GM23248 (cell line): ENCODE measurements around the gene SMPD1. TPM values are rescaled to one million over a fixed set of nuclear protein-coding genes. Genes with fewer than 3 reads are reported as not detected.

Source experiments
- DNase-seq: peaks from one replicate; pipeline ENCODE4 v3.0.0-alpha.2; 2015
- H2AFZ ChIP-seq: fragments of 200-600 bp; sonication (generic); 2 replicates; pipeline ENCODE4 v1.6.1; 2016; ENCODE audit warnings: antibody characterized with exemption
- H3F3A ChIP-seq: fragments of 200-600 bp; sonication (generic); 2 replicates; pipeline ENCODE4 v1.6.1; 2016; ENCODE audit warnings: mild to moderate bottlenecking, antibody characterized with exemption, mixed run types; ENCODE audit not compliant: insufficient read depth
- H3K27ac ChIP-seq: fragments of 200-600 bp; sonication (generic); 2 replicates; pipeline ENCODE4 v1.5.1; 2016; ENCODE audit warnings: mild to moderate bottlenecking
- H3K27me3 ChIP-seq: fragments of 200-600 bp; sonication (generic); replicated peaks from 2 replicates; pipeline ENCODE4 v1.6.1; 2016; ENCODE audit warnings: mild to moderate bottlenecking; ENCODE audit not compliant: insufficient read depth
- H3K36me3 ChIP-seq: fragments of 200-600 bp; sonication (generic); 2 replicates; pipeline ENCODE4 v1.6.1; 2016; ENCODE audit warnings: low read depth, mild to moderate bottlenecking
- H3K4me1 ChIP-seq: fragments of 200-600 bp; sonication (generic); 2 replicates; pipeline ENCODE4 v1.6.1; 2016; ENCODE audit warnings: mild to moderate bottlenecking; ENCODE audit not compliant: insufficient read depth
- H3K4me2 ChIP-seq: fragments of 200-600 bp; sonication (generic); one replicate; pipeline ENCODE4 v1.6.1; 2016; ENCODE audit warnings: mild to moderate bottlenecking; ENCODE audit not compliant: unreplicated experiment
- H3K4me3 ChIP-seq: fragments of 200-600 bp; sonication (generic); 2 replicates; pipeline ENCODE4 v1.5.1; 2016; ENCODE audit warnings: mild to moderate bottlenecking
- H3K79me2 ChIP-seq: fragments of 200-600 bp; sonication (generic); 2 replicates; pipeline ENCODE4 v1.6.1; 2016; ENCODE audit warnings: mild to moderate bottlenecking; ENCODE audit not compliant: insufficient read depth
- H3K9ac ChIP-seq: fragments of 200-600 bp; sonication (generic); 2 replicates; pipeline ENCODE4 v1.6.1; 2016; ENCODE audit warnings: mild to moderate bottlenecking
- H3K9me2 ChIP-seq: fragments of 200-600 bp; sonication (generic); 2 replicates; pipeline ENCODE4 v1.6.1; 2016; ENCODE audit warnings: mixed run types, mild to moderate bottlenecking, moderate library complexity; ENCODE audit not compliant: insufficient read depth
- H3K9me3 ChIP-seq: fragments of 200-600 bp; sonication (generic); one replicate; pipeline ENCODE4 v1.6.1; 2017; ENCODE audit warnings: low read depth
- H4K20me1 ChIP-seq: fragments of 200-600 bp; sonication (generic); 2 replicates; pipeline ENCODE4 v1.6.0; 2016; ENCODE audit not compliant: insufficient read depth
- EZH2 ChIP-seq: fragments of 200-600 bp; sonication (generic); IDR thresholded peaks from 2 replicates; pipeline ENCODE4 v1.6.1; 2018; ENCODE audit warnings: antibody characterized with exemption, mild to moderate bottlenecking; ENCODE audit not compliant: insufficient read depth, poor library complexity, severe bottlenecking
- EZH2phosphoT487 ChIP-seq: fragments of 200-600 bp; sonication (generic); IDR thresholded peaks from 2 replicates; pipeline ENCODE4 v1.6.1; 2018; ENCODE audit warnings: antibody characterized with exemption, moderate library complexity, mild to moderate bottlenecking, low read depth; ENCODE audit not compliant: insufficient read depth
- WGBS, 2 experiments: methylation state at CpG; one replicate each; pipeline ENCODE4 v1.1.6; 2015 to 2017; ENCODE audit warnings: low lambda C conversion rate in 2 of 2, low coverage in 1 of 2; ENCODE audit errors: missing lambda C conversion rate in 2 of 2; 5-methylcytosine and 5-hydroxymethylcytosine counted together
- in situ Hi-C: fragments of 300-500 bp; cut with MboI; formaldehyde crosslinking; loops from 2 replicates; pipeline ENCODE4 v1.15.0; 2020
- polyA plus RNA-seq: library from polyadenylated mRNA; unstranded; fragments of >200 nt; fragmentation: Nextera tagmentation; extraction: Ambion mirVana; gene quantifications from 2 replicates; pipeline ENCODE4 v1.2.1, GENCODE V29; 2016
- total RNA-seq: library from RNA; depleted of rRNA; stranded (reverse); fragments of >200 nt; shearing (Covaris generic); gene quantifications from 2 replicates; pipeline ENCODE4 v1.2.3, GENCODE V29; 2014

SMPD1 gene
- total and polyA plus RNA-seq, 2 experiments from 2014 or later: 67.9 to 87.8 TPM

GRCh38 chr11:6402061-6402470 is 11.8 kb downstream of the SMPD1 start:
- H3K27me3 ChIP-seq: no peaks in the 10 kb centered on the region
- H2AFZ ChIP-seq: no peak overlapping the region
- DNase-seq: no peak
- no peaks in the 10 kb centered on the region for H4K20me1 ChIP-seq
- WGBS, 2 experiments: 97 to 98% methylated on average over 11 of the region's 12 CpGs
- H3K9me3 ChIP-seq: no peaks in the 10 kb centered on the region
- no peaks in the 10 kb centered on the region for H3K79me2 ChIP-seq
- H3K4me1 ChIP-seq: peaks cover 12% of the 10 kb centered on the region
- in situ Hi-C loops: no loop called here
- no peaks in the 10 kb centered on the region for H3K9me2 ChIP-seq
- H3F3A ChIP-seq: peaks cover 18% of the 10 kb centered on the region
- TF ChIP-seq EZH2phosphoT487: no peak
- TF ChIP-seq EZH2: no peak
- H3K4me3 ChIP-seq: no peak overlapping the region
- no peak overlapping the region for H3K27ac ChIP-seq
- no peak overlapping the region for H3K4me2 ChIP-seq
- H3K9ac ChIP-seq: no peak overlapping the region
- H3K36me3 ChIP-seq: no peaks in the 10 kb centered on the region

GRCh38 chr11:6402561-6402981 is 12.3 kb downstream of the SMPD1 start:
- no peak for TF ChIP-seq EZH2phosphoT487
- TF ChIP-seq EZH2: no peak
- H3K79me2 ChIP-seq: no peaks in the 10 kb centered on the region
- no peak overlapping the region for H2AFZ ChIP-seq
- H3K27me3 ChIP-seq: no peaks in the 10 kb centered on the region
- peaks cover 7% of the 10 kb centered on the region for H3K4me1 ChIP-seq
- H3K27ac ChIP-seq: no peak overlapping the region
- no peak overlapping the region for H3K4me3 ChIP-seq
- no peak overlapping the region for H3K9ac ChIP-seq
- H3K9me2 ChIP-seq: no peaks in the 10 kb centered on the region
- H3K36me3 ChIP-seq: no peaks in the 10 kb centered on the region
- WGBS, 2 experiments: 94 to 99% methylated on average over 7 of the region's 7 CpGs
- H3K9me3 ChIP-seq: no peaks in the 10 kb centered on the region
- in situ Hi-C loops: no loop called here
- no peaks in the 10 kb centered on the region for H4K20me1 ChIP-seq
- peaks cover 13% of the 10 kb centered on the region for H3F3A ChIP-seq
- no peak overlapping the region for H3K4me2 ChIP-seq
- DNase-seq: no peak

- no peak overlapping the region for H3K4me3 ChIP-seq
- no peaks in the 10 kb centered on the region for H3K9me3 ChIP-seq
- TF ChIP-seq EZH2phosphoT487: no peak
- no peak for TF ChIP-seq EZH2
- in situ Hi-C loops: no loop called here
- H3K9ac ChIP-seq: no peak overlapping the region
- peaks cover 3% of the 10 kb centered on the region; the same call in 1 of the 2 replicates for H3F3A ChIP-seq
- DNase-seq: no peak
- 96 to 100% methylated on average over 3 to 8 of the region's 8 CpGs for WGBS, 2 experiments
- H4K20me1 ChIP-seq: no peaks in the 10 kb centered on the region
- H3K4me1 ChIP-seq: no peaks in the 10 kb centered on the region
- no peak overlapping the region for H3K27ac ChIP-seq
- H3K9me2 ChIP-seq: no peaks in the 10 kb centered on the region
- no peaks in the 10 kb centered on the region for H3K79me2 ChIP-seq
- H3K36me3 ChIP-seq: no peaks in the 10 kb centered on the region
- no peak overlapping the region for H2AFZ ChIP-seq
- H3K4me2 ChIP-seq: no peak overlapping the region
- H3K27me3 ChIP-seq: no peaks in the 10 kb centered on the region
Measured at GRCh38 chr11:6403539-6403938, 13.3 kb downstream of the SMPD1 start.

- H3K9me2 ChIP-seq: no peaks in the 10 kb centered on the region
- H3K27ac ChIP-seq: no peak overlapping the region
- H3K4me1 ChIP-seq: no peaks in the 10 kb centered on the region
- TF ChIP-seq EZH2: no peak
- no peak for TF ChIP-seq EZH2phosphoT487
- no peak overlapping the region for H3K4me3 ChIP-seq
- H3K36me3 ChIP-seq: no peaks in the 10 kb centered on the region
- no peak overlapping the region for H3K4me2 ChIP-seq
- no peaks in the 10 kb centered on the region for H3F3A ChIP-seq
- no peak overlapping the region for H2AFZ ChIP-seq
- no peaks in the 10 kb centered on the region for H3K9me3 ChIP-seq
- in situ Hi-C loops: no loop called here
- no peaks in the 10 kb centered on the region for H3K27me3 ChIP-seq
- no peaks in the 10 kb centered on the region for H3K79me2 ChIP-seq
- peak; percentile 59 for DNase-seq
- H4K20me1 ChIP-seq: no peaks in the 10 kb centered on the region
- H3K9ac ChIP-seq: no peak overlapping the region
- 44 to 60% methylated on average over 15 to 16 of the region's 16 CpGs for WGBS, 2 experiments
Measured at GRCh38 chr11:6404342-6405051, 14.2 kb downstream of the SMPD1 start.
